ENCODE measurements around the gene RO60. TPM values are rescaled to one million over a fixed set of nuclear protein-coding genes. Genes with fewer than 3 reads are reported as not detected.

The RO60 gene
- total RNA-seq, 1 experiment from 2014 or later: 93.5 TPM

DNA sequence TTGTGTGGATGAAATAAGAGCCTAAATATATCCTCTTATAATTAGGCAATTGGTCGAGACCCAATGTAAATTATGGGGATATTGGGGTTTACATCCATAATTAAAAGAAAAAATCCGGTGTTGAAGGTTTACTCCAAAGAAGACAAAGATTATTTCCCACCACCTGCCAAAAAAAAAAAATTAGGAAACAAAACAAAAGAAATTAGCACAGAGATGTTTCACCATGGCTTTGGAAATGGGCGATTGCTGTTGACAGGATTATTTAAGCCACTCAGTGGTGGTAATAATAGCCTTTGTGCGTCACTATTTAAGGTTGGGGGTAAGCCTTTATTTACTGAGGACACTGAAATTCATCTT is 46.4 kb downstream of the RO60 start:
- Histone ChIP-seq H3K27me3 (replicated peaks; ENCODE audit: insufficient read depth, low read depth, low read length, poor library complexity) (no peaks in the 10 kb centered on the region), H3K4me3 (ENCODE audit: low read depth, low read length, poor library complexity, severe bottlenecking) (peak overlapping the region; percentile 74), H3K36me3 (ENCODE audit: insufficient read depth, low read length, poor library complexity, severe bottlenecking) (no peaks in the 10 kb centered on the region), H3K9me3 (ENCODE audit: low read depth, low read length, poor library complexity, severe bottlenecking) (no peaks in the 10 kb centered on the region), H3K27ac (ENCODE audit: low read depth, low read length, poor library complexity, severe bottlenecking) (peak overlapping the region; percentile 75), H3K4me1 (ENCODE audit: insufficient read depth, low read length, poor library complexity, severe bottlenecking) (peaks cover 11% of the 10 kb centered on the region)
- BruUV-seq (replicated peaks): no TSS peak
- intact Hi-C loops (cut with micrococcal nuclease; ENCODE audit: unreplicated experiment): loop anchor here (1.0 kb wide), 1 partner anchor 16 kb away; no protein-coding TSS in a partner anchor
- no peak for TF ChIP-seq EZH2 (IDR thresholded peaks at IDR 0.05; ENCODE audit: borderline replicate concordance, low read depth, low read length, poor library complexity, severe bottlenecking)
- TF ChIP-seq, protein P1, sequence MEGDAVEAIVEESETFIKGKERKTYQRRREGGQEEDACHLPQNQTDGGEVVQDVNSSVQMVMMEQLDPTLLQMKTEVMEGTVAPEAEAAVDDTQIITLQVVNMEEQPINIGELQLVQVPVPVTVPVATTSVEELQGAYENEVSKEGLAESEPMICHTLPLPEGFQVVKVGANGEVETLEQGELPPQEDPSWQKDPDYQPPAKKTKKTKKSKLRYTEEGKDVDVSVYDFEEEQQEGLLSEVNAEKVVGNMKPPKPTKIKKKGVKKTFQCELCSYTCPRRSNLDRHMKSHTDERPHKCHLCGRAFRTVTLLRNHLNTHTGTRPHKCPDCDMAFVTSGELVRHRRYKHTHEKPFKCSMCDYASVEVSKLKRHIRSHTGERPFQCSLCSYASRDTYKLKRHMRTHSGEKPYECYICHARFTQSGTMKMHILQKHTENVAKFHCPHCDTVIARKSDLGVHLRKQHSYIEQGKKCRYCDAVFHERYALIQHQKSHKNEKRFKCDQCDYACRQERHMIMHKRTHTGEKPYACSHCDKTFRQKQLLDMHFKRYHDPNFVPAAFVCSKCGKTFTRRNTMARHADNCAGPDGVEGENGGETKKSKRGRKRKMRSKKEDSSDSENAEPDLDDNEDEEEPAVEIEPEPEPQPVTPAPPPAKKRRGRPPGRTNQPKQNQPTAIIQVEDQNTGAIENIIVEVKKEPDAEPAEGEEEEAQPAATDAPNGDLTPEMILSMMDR (conservative IDR thresholded peaks at IDR 0.05; ENCODE audit: low read depth, low read length): no peak
- POLR2A ChIA-PET (ENCODE audit: low non-redundant PET): interaction anchor here (0.6 kb wide), 1 partner anchor 13 kb away, joined by 11 read pairs; no protein-coding TSS in a partner anchor
- no peak for DNase-seq (ENCODE audit: low spot score)
- CTCF ChIA-PET: no interaction called here

DNA sequence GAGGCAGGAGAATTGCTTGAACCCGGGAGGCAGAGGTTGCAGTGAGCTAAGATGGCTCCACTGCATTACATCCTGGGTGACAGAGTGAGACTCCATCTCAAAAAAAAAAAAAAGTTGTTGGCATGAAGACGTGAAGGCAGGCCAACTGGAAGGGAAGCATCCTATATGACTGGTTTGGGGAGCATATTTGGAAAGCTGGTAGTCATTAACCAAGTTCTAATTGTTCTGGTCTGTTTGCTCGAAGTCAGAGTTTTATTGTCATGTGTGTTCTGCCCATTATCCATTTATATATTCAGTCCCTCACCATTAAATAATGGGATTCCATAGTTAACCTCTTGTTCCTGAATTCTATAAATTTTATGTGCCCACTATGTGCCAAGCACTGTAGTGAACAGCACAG is 49.1 kb downstream of the RO60 start:
- Histone ChIP-seq H3K27ac (ENCODE audit: low read depth, low read length, poor library complexity, severe bottlenecking) (no peak overlapping the region), H3K27me3 (replicated peaks; ENCODE audit: insufficient read depth, low read depth, low read length, poor library complexity) (no peaks in the 10 kb centered on the region), H3K4me3 (ENCODE audit: low read depth, low read length, poor library complexity, severe bottlenecking) (no peak overlapping the region), H3K9me3 (ENCODE audit: low read depth, low read length, poor library complexity, severe bottlenecking) (no peaks in the 10 kb centered on the region), H3K4me1 (ENCODE audit: insufficient read depth, low read length, poor library complexity, severe bottlenecking) (peaks cover 23% of the 10 kb centered on the region), H3K36me3 (ENCODE audit: insufficient read depth, low read length, poor library complexity, severe bottlenecking) (no peaks in the 10 kb centered on the region)
- intact Hi-C loops (cut with micrococcal nuclease; ENCODE audit: unreplicated experiment): no loop called here
- POLR2A ChIA-PET (ENCODE audit: low non-redundant PET): no interaction called here
- CTCF ChIA-PET: no interaction called here
- no peak for DNase-seq (ENCODE audit: low spot score)
- no TSS peak for BruUV-seq (replicated peaks)
- TF ChIP-seq EZH2 (IDR thresholded peaks at IDR 0.05; ENCODE audit: borderline replicate concordance, low read depth, low read length, poor library complexity, severe bottlenecking): no peak
- TF ChIP-seq, protein P1 (conservative IDR thresholded peaks at IDR 0.05; ENCODE audit: low read depth, low read length): no peak

Other genes starting within 250 kb of the RO60 start
- gene UCHL5, start 252 bp upstream of the RO60 start, total RNA-seq (2021): 93.9 and 100 TPM in 2 replicates
- 31.9 and 35.7 TPM in 2 replicates for gene GLRX2, start 45.8 kb downstream of the RO60 start, total RNA-seq (2021)
- gene CDC73, start 62.4 kb downstream of the RO60 start, total RNA-seq (2021): 61.5 and 71.0 TPM in 2 replicates
- gene B3GALT2, start 127.0 kb downstream of the RO60 start, total RNA-seq (2021): 0.24 and 0.39 TPM in 2 replicates